CD14-positive monocyte (primary cell): ENCODE results near the gene NKD2. TPM values are rescaled to one million over a fixed set of nuclear protein-coding genes. Genes with fewer than 3 reads are reported as not detected.

Source experiments
- DNase-seq, 3 donors: peaks; one replicate each; pipeline ENCODE4 v3.0.0-alpha.2; 2011 to 2022
- H2AFZ ChIP-seq: 2 replicates; pipeline ENCODE4 v1.6.0; 2012; ENCODE audit warnings: mild to moderate bottlenecking, low read depth, low read length, inconsistent platforms; ENCODE audit not compliant: insufficient read depth, poor library complexity, severe bottlenecking
- H3K27ac ChIP-seq, 2 donors: 1 replicate in 1 of 2; 2 replicates in 1 of 2; pipeline ENCODE4 v1.5.1; 2012 to 2013; ENCODE audit warnings: low read length in 2 of 2, control low read depth in 1 of 2, inconsistent platforms in 1 of 2, low read depth in 1 of 2, mild to moderate bottlenecking in 1 of 2
- H3K27me3 ChIP-seq, 2 donors: one replicate each; pipeline versions ENCODE4 v1.6.0 to v1.6.1; 2011 to 2013; ENCODE audit warnings: low read length in 2 of 2; ENCODE audit not compliant: control insufficient read depth in 2 of 2, insufficient read depth in 2 of 2
- H3K36me3 ChIP-seq, 2 donors: replicated peaks in 1 of 2; 1 replicate in 1 of 2; 2 replicates in 1 of 2; pipeline versions ENCODE4 v1.5.1 to v1.6.1; 2012 to 2013; ENCODE audit warnings: low read length in 2 of 2, control low read depth in 1 of 2, inconsistent platforms in 1 of 2, mild to moderate bottlenecking in 1 of 2; ENCODE audit not compliant: insufficient read depth in 2 of 2, control insufficient read depth in 1 of 2
- H3K4me1 ChIP-seq, 2 donors: 1 replicate in 1 of 2; 2 replicates in 1 of 2; pipeline versions ENCODE4 v1.5.1 to v1.6.1; 2012 to 2013; ENCODE audit warnings: low read length in 2 of 2, control low read depth in 1 of 2, inconsistent platforms in 1 of 2, mild to moderate bottlenecking in 1 of 2, moderate library complexity in 1 of 2; ENCODE audit not compliant: insufficient read depth in 2 of 2, control insufficient read depth in 1 of 2
- H3K4me2 ChIP-seq: replicated peaks from 2 replicates; pipeline ENCODE3; 2012; ENCODE audit warnings: low read length, moderate library complexity, mild to moderate bottlenecking; ENCODE audit not compliant: poor library complexity, severe bottlenecking; ENCODE audit errors: extremely low read depth
- H3K4me3 ChIP-seq, 3 experiments: fragments of 200-600 bp in 1 of 3; sonication (generic) in 1 of 3; replicated peaks in 1 of 3; 1 replicate in 2 of 3; 2 replicates in 1 of 3; pipeline ENCODE4 v1.5.1; 2011 to 2013; ENCODE audit warnings: low read length in 3 of 3, mild to moderate bottlenecking in 3 of 3, control low read depth in 2 of 3, low read depth in 2 of 3, inconsistent platforms in 1 of 3, moderate library complexity in 1 of 3
- H3K79me2 ChIP-seq: 2 replicates; pipeline ENCODE4 v1.6.0; 2012; ENCODE audit warnings: mild to moderate bottlenecking, control low read depth, inconsistent platforms, low read length, moderate library complexity; ENCODE audit not compliant: insufficient read depth
- H3K9ac ChIP-seq: 2 replicates; pipeline ENCODE4 v1.6.0; 2017; ENCODE audit warnings: low read length, mild to moderate bottlenecking; ENCODE audit not compliant: insufficient read depth, poor library complexity, severe bottlenecking
- H3K9me3 ChIP-seq, 2 donors: replicated peaks in 1 of 2; 1 replicate in 1 of 2; 2 replicates in 1 of 2; pipeline versions ENCODE4 v1.5.1 to v1.6.1; 2012 to 2013; ENCODE audit warnings: low read length in 2 of 2, control low read depth in 1 of 2; ENCODE audit not compliant: control insufficient read depth in 1 of 2, insufficient read depth in 1 of 2
- H4K20me1 ChIP-seq: 2 replicates; pipeline ENCODE4 v1.6.0; 2012; ENCODE audit warnings: mild to moderate bottlenecking, low read length, control low read depth, moderate library complexity; ENCODE audit not compliant: insufficient read depth
- H3K27ac Mint-ChIP-seq, 7 donors: one replicate each; pipeline ENCODE4 v1.8.0; 2020; ENCODE audit warnings: mild to moderate bottlenecking in 7 of 7, mixed read lengths in 7 of 7, moderate library complexity in 6 of 7, inconsistent platforms in 2 of 7
- H3K27me3 Mint-ChIP-seq, 3 donors: one replicate each; pipeline ENCODE4 v1.8.0; 2021 to 2022; ENCODE audit warnings: low read depth in 3 of 3, mild to moderate bottlenecking in 3 of 3, mixed read lengths in 3 of 3, moderate library complexity in 3 of 3, inconsistent platforms in 1 of 3
- H3K36me3 Mint-ChIP-seq, 2 donors: one replicate each; pipeline ENCODE4 v1.8.0; 2020; ENCODE audit warnings: mixed read lengths in 2 of 2, inconsistent platforms in 1 of 2, mild to moderate bottlenecking in 1 of 2
- H3K4me1 Mint-ChIP-seq: one replicate; pipeline ENCODE4 v1.8.0; 2020; ENCODE audit warnings: mild to moderate bottlenecking, mixed read lengths
- H3K4me3 Mint-ChIP-seq, 2 donors: one replicate each; pipeline ENCODE4 v1.8.0; 2020; ENCODE audit warnings: mild to moderate bottlenecking in 2 of 2, mixed read lengths in 2 of 2, moderate library complexity in 1 of 2
- H3K9me3 Mint-ChIP-seq, 7 donors: one replicate each; pipeline ENCODE4 v1.8.0; 2020 to 2022; ENCODE audit warnings: mixed read lengths in 7 of 7, mild to moderate bottlenecking in 6 of 7, moderate library complexity in 6 of 7, inconsistent platforms in 2 of 7
- WGBS: methylation state at CpG from one replicate; pipeline ENCODE4 v1.1.5; 2013; ENCODE audit warnings: missing lambda C conversion rate; ENCODE audit not compliant: insufficient coverage; 5-methylcytosine and 5-hydroxymethylcytosine counted together
- intact Hi-C, 2 donors: fragments of 100-400 bp; cut with micrococcal nuclease; formaldehyde crosslinking; loops; one replicate each; pipeline versions ENCODE4 v1.15.0 to v1.15.1; 2023
- polyA plus RNA-seq, 3 donors: library from polyadenylated mRNA; depleted of rRNA in 1 of 3; unstranded in 2 of 3; stranded (reverse) in 1 of 3; fragments of 300-500 nt in 2 of 3; fragments of >200 nt in 1 of 3; fragmentation: Illumina TruSeq in 2 of 3; gene quantifications; 1 replicate in 2 of 3; 2 replicates in 1 of 3; pipeline ENCODE4 v1.2.3, GENCODE V29; 2012 to 2021
- TF ChIP-seq, protein P1 (sequence below): fragments of 200-600 bp; IDR thresholded peaks from one replicate; pipeline ENCODE4 v1.8.0; 2022; ENCODE audit warnings: antibody characterized with exemption, mild to moderate bottlenecking

Gene NKD2
- polyA plus RNA-seq, 3 donors = not detected

DNA sequence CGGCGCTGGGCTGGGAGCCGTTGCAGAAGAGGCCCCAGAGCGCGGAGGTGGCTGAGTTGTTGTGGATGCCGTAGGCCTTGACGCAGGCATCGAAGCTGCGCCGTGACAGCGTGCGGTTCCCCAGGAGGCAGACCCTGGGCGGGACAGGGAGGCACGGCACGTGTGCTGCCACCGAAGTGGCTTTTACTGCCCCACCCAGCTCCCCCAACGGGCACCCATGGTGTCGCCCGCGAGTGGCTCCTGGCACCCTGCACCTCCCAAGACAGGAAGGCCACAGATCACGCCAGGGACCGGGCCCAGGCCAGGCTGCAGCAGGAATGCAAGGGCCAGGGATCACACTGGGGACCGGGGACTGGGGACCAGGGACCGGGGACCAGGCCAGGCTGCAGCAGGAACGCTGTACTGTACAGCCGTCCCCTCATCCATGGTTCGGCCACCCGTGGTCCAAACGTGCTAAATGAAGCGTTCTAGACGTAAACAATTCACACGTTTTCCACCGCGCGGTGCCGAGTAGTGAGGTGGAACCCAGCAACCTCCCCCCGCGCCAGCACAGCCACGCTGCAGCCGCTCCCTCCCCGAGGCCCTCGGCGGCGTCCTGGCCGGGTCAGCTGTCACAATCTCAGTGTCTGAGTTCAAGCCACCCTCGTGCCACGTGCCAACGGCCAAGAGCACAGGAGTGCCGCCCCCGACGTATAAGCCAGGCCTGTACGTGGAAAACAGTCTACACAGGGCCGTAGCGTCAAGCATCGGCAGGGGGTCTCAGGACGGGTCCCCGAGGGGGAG is 75.4 kb downstream of the NKD2 start:
- Mint-ChIP-seq H3K4me1 (no peaks in the 10 kb centered on the region), H3K36me3 (peaks cover 53 to 57% of the 10 kb centered on the region in 2 donors), H3K27me3 (peaks cover 0 to 2% (median under 1%) of the 10 kb centered on the region in 3 donors), H3K4me3 (no peak overlapping the region), H3K27ac (no peak overlapping the region), H3K9me3 (peaks cover 0 to 4% (median 0%) of the 10 kb centered on the region in 7 donors)
- Histone ChIP-seq H3K27me3 (no peaks in the 10 kb centered on the region), H4K20me1 (peaks cover 12% of the 10 kb centered on the region), H2AFZ (no peak overlapping the region), H3K79me2 (no peaks in the 10 kb centered on the region), H3K27ac (no peak overlapping the region), H3K4me2 (no peak overlapping the region), H3K36me3 (peaks cover 38 to 62% of the 10 kb centered on the region in 2 donors), H3K4me3 (no peak overlapping the region), H3K4me1 (no peaks in the 10 kb centered on the region), H3K9me3 (no peaks in the 10 kb centered on the region), H3K9ac (no peak overlapping the region)
- TF ChIP-seq, protein P1, sequence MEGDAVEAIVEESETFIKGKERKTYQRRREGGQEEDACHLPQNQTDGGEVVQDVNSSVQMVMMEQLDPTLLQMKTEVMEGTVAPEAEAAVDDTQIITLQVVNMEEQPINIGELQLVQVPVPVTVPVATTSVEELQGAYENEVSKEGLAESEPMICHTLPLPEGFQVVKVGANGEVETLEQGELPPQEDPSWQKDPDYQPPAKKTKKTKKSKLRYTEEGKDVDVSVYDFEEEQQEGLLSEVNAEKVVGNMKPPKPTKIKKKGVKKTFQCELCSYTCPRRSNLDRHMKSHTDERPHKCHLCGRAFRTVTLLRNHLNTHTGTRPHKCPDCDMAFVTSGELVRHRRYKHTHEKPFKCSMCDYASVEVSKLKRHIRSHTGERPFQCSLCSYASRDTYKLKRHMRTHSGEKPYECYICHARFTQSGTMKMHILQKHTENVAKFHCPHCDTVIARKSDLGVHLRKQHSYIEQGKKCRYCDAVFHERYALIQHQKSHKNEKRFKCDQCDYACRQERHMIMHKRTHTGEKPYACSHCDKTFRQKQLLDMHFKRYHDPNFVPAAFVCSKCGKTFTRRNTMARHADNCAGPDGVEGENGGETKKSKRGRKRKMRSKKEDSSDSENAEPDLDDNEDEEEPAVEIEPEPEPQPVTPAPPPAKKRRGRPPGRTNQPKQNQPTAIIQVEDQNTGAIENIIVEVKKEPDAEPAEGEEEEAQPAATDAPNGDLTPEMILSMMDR = no peak
- DNase-seq = no peak
- intact Hi-C loops = no loop called here
- WGBS = 95% methylated on average over 57 of the region's 57 CpGs

DNA sequence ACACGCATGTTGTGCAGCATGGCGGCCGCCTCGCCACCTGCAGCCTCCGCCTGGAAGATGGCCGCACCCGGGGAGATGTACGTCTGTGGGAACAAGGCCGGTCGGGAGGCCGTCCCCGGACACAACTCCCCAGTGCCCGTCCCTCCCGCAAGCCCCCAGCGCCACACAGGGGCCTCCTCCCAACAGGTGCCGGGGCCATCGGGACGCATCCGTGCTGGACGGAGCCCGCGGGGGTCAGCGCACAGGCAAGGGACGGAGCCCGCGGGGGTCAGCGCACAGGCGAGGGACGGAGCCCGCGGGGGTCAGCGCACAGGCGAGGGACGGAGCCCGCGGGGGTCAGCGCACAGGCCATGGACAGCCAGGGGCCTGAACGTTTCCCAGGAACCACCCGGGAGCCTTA is 76.8 kb downstream of the NKD2 start:
- no peak for DNase-seq
- Mint-ChIP-seq H3K27me3 (peaks cover 1 to 3% (median 2%) of the 10 kb centered on the region in 3 donors), H3K27ac (no peak overlapping the region), H3K4me3 (no peak overlapping the region), H3K4me1 (no peaks in the 10 kb centered on the region), H3K9me3 (peaks cover 0 to 4% (median 0%) of the 10 kb centered on the region in 7 donors), H3K36me3 (peaks cover 53 to 61% of the 10 kb centered on the region in 2 donors)
- H2AFZ ChIP-seq = no peak overlapping the region
- H3K27ac ChIP-seq = no peak overlapping the region
- H4K20me1 ChIP-seq = peaks cover 26% of the 10 kb centered on the region
- TF ChIP-seq, protein P1 = no peak
- intact Hi-C loops = no loop called here
- H3K36me3 ChIP-seq = peaks cover 32 to 58% of the 10 kb centered on the region in 2 donors
- H3K9ac ChIP-seq = no peak overlapping the region
- WGBS = 98% methylated on average over 36 of the region's 39 CpGs
- no peaks in the 10 kb centered on the region for H3K79me2 ChIP-seq
- no peak overlapping the region for H3K4me3 ChIP-seq
- no peaks in the 10 kb centered on the region for H3K27me3 ChIP-seq
- no peak overlapping the region for H3K4me2 ChIP-seq
- H3K4me1 ChIP-seq = no peaks in the 10 kb centered on the region
- H3K9me3 ChIP-seq = no peaks in the 10 kb centered on the region
